Measurements from ENCODE around the gene IFNLR1. TPM values are rescaled to one million over a fixed set of nuclear protein-coding genes. Genes with fewer than 3 reads are reported as not detected.

The IFNLR1 gene
- total and polyA plus RNA-seq, 2 of the 8 experiments (the other 6 are each of a cell fraction or from before 2014, with no cell fraction given), result 6.8 to 10.1 TPM

DNA sequence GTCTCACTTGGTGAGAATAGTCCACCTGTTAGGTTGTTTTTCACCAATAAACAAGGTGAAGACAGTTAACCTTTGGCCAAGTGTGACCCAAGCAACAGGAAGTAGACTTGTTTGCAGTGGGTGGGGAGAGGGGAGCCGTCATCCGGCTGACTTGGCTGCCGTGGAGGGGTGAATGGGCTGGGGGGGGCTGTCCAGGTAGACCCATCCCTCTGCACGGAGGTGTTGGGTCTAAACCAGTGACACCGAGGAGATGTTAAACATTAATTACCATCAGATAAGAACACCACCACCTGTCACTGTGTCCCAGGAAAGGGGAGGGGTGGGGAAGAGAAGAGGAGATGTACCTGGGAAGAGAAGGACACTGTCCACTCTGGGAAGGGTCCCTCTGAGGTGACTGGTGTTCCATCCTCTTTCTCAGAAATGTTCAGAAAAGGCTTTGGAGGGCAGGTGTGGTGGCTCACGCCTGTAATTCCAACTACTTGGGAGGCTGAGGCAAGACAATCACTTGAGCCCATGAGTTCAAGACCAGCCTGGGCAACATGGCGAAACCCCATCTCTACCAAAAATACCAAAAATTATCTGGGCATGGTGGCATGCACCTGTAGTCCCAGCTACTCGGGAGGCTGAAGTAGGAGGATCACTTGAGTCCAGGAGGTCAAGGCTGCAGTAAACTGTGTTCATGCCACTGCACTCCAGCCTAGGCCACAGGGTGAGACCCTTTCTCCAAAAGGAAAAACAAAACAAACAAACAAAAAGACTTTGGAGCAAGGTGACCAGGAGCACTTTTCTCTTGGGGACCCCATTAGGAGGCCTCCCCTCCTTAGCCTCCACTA is 68.5 kb downstream of the IFNLR1 start:
- Histone ChIP-seq H2BK5ac (ENCODE audit: low read depth, low read length) (no peak overlapping the region), H3K79me2 (ENCODE audit: control insufficient read depth in 1 of 2, insufficient read depth in 2 of 2, low read length in 2 of 2) (no peaks in the 10 kb centered on the region), H2BK15ac (ENCODE audit: low read length) (no peak overlapping the region), H3K23ac (ENCODE audit: insufficient read length) (no peak overlapping the region), H2BK20ac (ENCODE audit: low read length) (no peak overlapping the region), H3K4me1 (replicated peaks in 1 of 4; ENCODE audit: control insufficient read depth in 3 of 4, insufficient read depth in 4 of 4, low read length in 3 of 4) (peaks cover 0 to 5% (median 2%) of the 10 kb centered on the region in 4 experiments; a peak in 5 of 7 replicates), H3K27ac (ENCODE audit: low read depth, low read length) (no peak overlapping the region), H3K4me3 (ENCODE audit: extremely low read depth in 1 of 4, insufficient read depth in 2 of 4, low read depth in 3 of 4, low read length in 4 of 4) (no peak overlapping the region), H3K79me1 (ENCODE audit: low read depth, low read length) (no peaks in the 10 kb centered on the region), H3K56ac (replicated peaks; ENCODE audit: insufficient read length, low read depth, low read length) (no peak overlapping the region), H4K91ac (replicated peaks; ENCODE audit: insufficient read length, low read length) (no peak overlapping the region), H4K20me1 (replicated peaks in 1 of 2; ENCODE audit: control insufficient read depth in 1 of 2, insufficient read depth in 2 of 2, low read length in 2 of 2) (no peaks in the 10 kb centered on the region), H2BK12ac (ENCODE audit: low read depth, low read length) (no peak overlapping the region), H2AK5ac (ENCODE audit: low read depth, low read length) (no peak overlapping the region), H3K4ac (replicated peaks; ENCODE audit: insufficient read length, low read depth, low read length) (no peak overlapping the region), H2BK120ac (replicated peaks; ENCODE audit: low read depth, low read length) (no peak overlapping the region), H4K5ac (ENCODE audit: insufficient read length, low read depth, low read length) (no peak overlapping the region), H3K23me2 (ENCODE audit: low read depth, low read length) (no peaks in the 10 kb centered on the region), H3K14ac (ENCODE audit: insufficient read length) (no peak overlapping the region), H3K18ac (ENCODE audit: extremely low read depth, low read length) (no peak overlapping the region), H3K9me3 (ENCODE audit: insufficient read depth in 2 of 2, low read depth in 1 of 2, low read length in 1 of 2) (no peaks in the 10 kb centered on the region), H3K27me3 (replicated peaks in 1 of 4; ENCODE audit: control insufficient read depth in 3 of 4, extremely low read depth in 1 of 4, insufficient read depth in 3 of 4, low read length in 3 of 4) (no peaks in the 10 kb centered on the region), H3K36me3 (ENCODE audit: control insufficient read depth in 2 of 4, insufficient read depth in 4 of 4, low read length in 3 of 4) (no peaks in the 10 kb centered on the region), H3K4me2 (ENCODE audit: insufficient read depth in 1 of 2, low read depth in 2 of 2, low read length in 2 of 2) (no peak overlapping the region), H4K8ac (ENCODE audit: extremely low read depth, insufficient read depth, low read length) (no peak overlapping the region), H3K9ac (replicated peaks in 1 of 4; ENCODE audit: extremely low read depth in 1 of 4, low read depth in 3 of 4, low read length in 3 of 4) (no peak overlapping the region), H2AFZ (ENCODE audit: low read length) (no peak overlapping the region)
- ChIA-PET POLR2A (ENCODE audit: partially characterized antibody) (interaction anchor here (1.3 kb wide), 1 partner anchor 31 kb away, joined by 3 read pairs; no protein-coding TSS in a partner anchor), CTCF (ENCODE audit: partially characterized antibody) (interaction anchor here (1.0 to 1.2 kb wide), 2 partner anchors 14 to 47 kb away, joined by 3 to 4 read pairs; no protein-coding TSS in a partner anchor)
- no peak for FAIRE-seq
- no peak for DNase-seq (ENCODE audit: low read depth in 1 of 2, low spot score in 2 of 2)
- no peak for TF ChIP-seq E2F6 (IDR thresholded peaks at IDR 0.05)
- TF ChIP-seq, protein P1, sequence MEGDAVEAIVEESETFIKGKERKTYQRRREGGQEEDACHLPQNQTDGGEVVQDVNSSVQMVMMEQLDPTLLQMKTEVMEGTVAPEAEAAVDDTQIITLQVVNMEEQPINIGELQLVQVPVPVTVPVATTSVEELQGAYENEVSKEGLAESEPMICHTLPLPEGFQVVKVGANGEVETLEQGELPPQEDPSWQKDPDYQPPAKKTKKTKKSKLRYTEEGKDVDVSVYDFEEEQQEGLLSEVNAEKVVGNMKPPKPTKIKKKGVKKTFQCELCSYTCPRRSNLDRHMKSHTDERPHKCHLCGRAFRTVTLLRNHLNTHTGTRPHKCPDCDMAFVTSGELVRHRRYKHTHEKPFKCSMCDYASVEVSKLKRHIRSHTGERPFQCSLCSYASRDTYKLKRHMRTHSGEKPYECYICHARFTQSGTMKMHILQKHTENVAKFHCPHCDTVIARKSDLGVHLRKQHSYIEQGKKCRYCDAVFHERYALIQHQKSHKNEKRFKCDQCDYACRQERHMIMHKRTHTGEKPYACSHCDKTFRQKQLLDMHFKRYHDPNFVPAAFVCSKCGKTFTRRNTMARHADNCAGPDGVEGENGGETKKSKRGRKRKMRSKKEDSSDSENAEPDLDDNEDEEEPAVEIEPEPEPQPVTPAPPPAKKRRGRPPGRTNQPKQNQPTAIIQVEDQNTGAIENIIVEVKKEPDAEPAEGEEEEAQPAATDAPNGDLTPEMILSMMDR (IDR thresholded peaks at IDR 0.05; ENCODE audit: control extremely low read depth in 1 of 3, insufficient read depth in 1 of 3, low read depth in 1 of 3, low read length in 3 of 3), result no peak
- WGBS, 2 experiments (ENCODE audit: extremely low coverage in 1 of 2, insufficient coverage in 1 of 2, insufficient read length in 1 of 2, insufficient replicate concordance in 2 of 2, low coverage in 1 of 2, low lambda C conversion rate in 2 of 2, missing lambda C conversion rate in 1 of 2), result 89% methylated on average over 8 of the region's 8 CpGs; no CpG with 5 or more reads in 1 of the 2 experiments

Data from H1 (cell line).